ENCODE measurements around the gene STN1. TPM values are rescaled to one million over a fixed set of nuclear protein-coding genes. Genes with fewer than 3 reads are reported as not detected.

STN1 gene
- total and polyA plus RNA-seq, 2 of the 8 experiments (the other 6 are each of a cell fraction or from before 2014, with no cell fraction given) = 10.1 to 12.4 TPM

DNA sequence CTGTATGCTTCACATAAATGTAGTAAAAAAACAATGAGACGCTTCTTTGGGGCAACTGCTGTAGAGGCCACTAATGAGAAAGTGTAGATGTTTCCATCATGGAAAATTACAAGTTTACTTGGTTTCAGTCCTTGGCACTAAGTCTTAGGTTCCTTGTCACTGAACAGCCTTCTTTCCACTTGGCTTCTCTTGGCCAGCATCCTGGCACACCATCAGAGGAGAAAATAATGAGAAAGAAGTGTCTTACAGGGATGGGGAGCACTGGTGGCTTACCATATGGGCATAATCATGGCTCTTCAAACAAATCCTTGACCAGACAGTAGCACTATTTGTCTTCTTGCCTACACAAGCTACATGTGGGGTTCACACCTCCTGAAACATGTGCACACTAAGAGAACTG is 40.1 kb downstream of the STN1 start (continued):
- TF ChIP-seq CBX8 (IDR thresholded peaks at IDR 0.05; ENCODE audit: borderline replicate concordance, low read depth, low read length) = no peak

Measured in H1 (cell line).